ENCODE results near the gene ERC1.

Gene ERC1

DNA sequence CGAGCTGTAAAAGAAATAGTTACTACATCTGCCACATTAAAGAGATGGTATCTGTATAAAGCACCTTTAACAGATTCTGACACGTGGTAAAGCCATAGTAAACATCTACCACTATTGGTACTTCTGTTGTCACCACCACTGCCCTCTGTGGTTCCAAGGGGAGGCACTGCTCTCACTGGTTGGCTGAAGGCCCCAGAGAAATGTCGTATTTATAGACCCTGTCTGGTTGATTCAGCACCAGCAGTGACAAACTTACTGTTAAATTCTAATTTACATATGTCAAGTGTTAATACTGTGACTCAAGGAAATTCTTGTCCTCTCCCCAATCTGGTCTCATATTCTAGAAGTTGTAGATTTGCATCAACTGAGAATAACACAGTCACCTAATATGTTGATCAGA is 281.1 kb downstream of the ERC1 start:
- Histone ChIP-seq H3K27me3 (replicated peaks; ENCODE audit: insufficient read depth, low read length) (no peaks in the 10 kb centered on the region), H3F3A (ENCODE audit: insufficient read depth, low read length) (no peaks in the 10 kb centered on the region), H3K79me2 (ENCODE audit: low read length) (no peaks in the 10 kb centered on the region), H3K4me2 (ENCODE audit: low read depth, low read length) (no peak overlapping the region), H3K9me2 (replicated peaks; ENCODE audit: insufficient read depth, low read length) (no peaks in the 10 kb centered on the region), H3K4me1 (ENCODE audit: low read length) (no peaks in the 10 kb centered on the region), H2AFZ (ENCODE audit: low read length) (no peak overlapping the region), H4K20me1 (ENCODE audit: insufficient read depth, low read length) (no peaks in the 10 kb centered on the region), H3K9ac (ENCODE audit: low read length) (no peak overlapping the region), H3K36me3 (replicated peaks; ENCODE audit: insufficient read depth, low read length) (no peaks in the 10 kb centered on the region), H3K4me3 (ENCODE audit: low read length) (no peak overlapping the region), H3K27ac (ENCODE audit: low read length) (no peak overlapping the region), H3K9me3 (replicated peaks; ENCODE audit: insufficient read depth, low read length) (no peaks in the 10 kb centered on the region)
- no peak for DNase-seq
- TF ChIP-seq CTCF (IDR thresholded peaks at IDR 0.05; ENCODE audit: low read length) (no peak), EZH2 (optimal IDR thresholded peaks at IDR 0.05; ENCODE audit: low read depth, low read length) (no peak), EZH2phosphoT487 (IDR thresholded peaks at IDR 0.05; ENCODE audit: low read length) (no peak)

- no peak overlapping the region for H3K4me2 ChIP-seq (ENCODE audit: low read depth, low read length)
- no peak overlapping the region for H2AFZ ChIP-seq (ENCODE audit: low read length)
- DNase-seq, result no peak
- TF ChIP-seq CTCF (IDR thresholded peaks at IDR 0.05; ENCODE audit: low read length) (no peak), EZH2phosphoT487 (IDR thresholded peaks at IDR 0.05; ENCODE audit: low read length) (no peak)
- no peaks in the 10 kb centered on the region for H3K4me1 ChIP-seq (ENCODE audit: low read length)
- H3K9ac ChIP-seq (ENCODE audit: low read length), result no peak overlapping the region
- no peaks in the 10 kb centered on the region for H3K36me3 ChIP-seq (replicated peaks; ENCODE audit: insufficient read depth, low read length)
- H3K27ac ChIP-seq (ENCODE audit: low read length), result no peak overlapping the region
- no peaks in the 10 kb centered on the region for H3K27me3 ChIP-seq (replicated peaks; ENCODE audit: insufficient read depth, low read length)
- H4K20me1 ChIP-seq (ENCODE audit: insufficient read depth, low read length), result no peaks in the 10 kb centered on the region
- H3K79me2 ChIP-seq (ENCODE audit: low read length), result no peaks in the 10 kb centered on the region
- H3K4me3 ChIP-seq (ENCODE audit: low read length), result no peak overlapping the region
- no peaks in the 10 kb centered on the region for H3F3A ChIP-seq (ENCODE audit: insufficient read depth, low read length)
- H3K9me2 ChIP-seq (replicated peaks; ENCODE audit: insufficient read depth, low read length), result no peaks in the 10 kb centered on the region
- H3K9me3 ChIP-seq (replicated peaks; ENCODE audit: insufficient read depth, low read length), result no peaks in the 10 kb centered on the region
Observed at GRCh38 chr12:1273051-1273450, 282.0 kb downstream of the ERC1 start.

DNA sequence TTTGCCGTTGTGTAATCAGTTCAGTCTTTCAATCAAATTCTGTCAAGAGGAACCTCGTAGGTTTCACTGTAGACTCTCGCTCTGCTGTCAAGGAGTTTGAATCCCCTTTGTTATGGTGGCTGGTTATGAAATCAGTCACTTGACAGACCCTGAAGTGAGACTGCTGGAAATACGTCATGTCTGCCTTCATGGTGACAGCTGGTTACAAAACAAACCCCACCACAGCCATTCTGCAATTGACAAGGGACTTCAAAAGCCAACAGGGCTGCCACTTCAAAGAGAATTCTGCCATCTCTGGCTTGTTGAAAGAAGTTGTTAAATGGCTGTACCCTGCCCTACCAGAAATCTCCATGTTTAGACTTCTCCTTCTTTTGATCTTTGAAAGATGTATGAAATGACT is 286.9 kb downstream of the ERC1 start:
- Histone ChIP-seq H3K9ac (ENCODE audit: low read length) (no peak overlapping the region), H3K9me2 (replicated peaks; ENCODE audit: insufficient read depth, low read length) (no peaks in the 10 kb centered on the region), H3K4me1 (ENCODE audit: low read length) (no peaks in the 10 kb centered on the region), H3K79me2 (ENCODE audit: low read length) (no peaks in the 10 kb centered on the region), H3K4me3 (ENCODE audit: low read length) (no peak overlapping the region), H4K20me1 (ENCODE audit: insufficient read depth, low read length) (no peaks in the 10 kb centered on the region), H3F3A (ENCODE audit: insufficient read depth, low read length) (no peaks in the 10 kb centered on the region), H3K4me2 (ENCODE audit: low read depth, low read length) (no peak overlapping the region), H3K9me3 (replicated peaks; ENCODE audit: insufficient read depth, low read length) (no peaks in the 10 kb centered on the region), H3K27me3 (replicated peaks; ENCODE audit: insufficient read depth, low read length) (no peaks in the 10 kb centered on the region), H3K36me3 (replicated peaks; ENCODE audit: insufficient read depth, low read length) (no peaks in the 10 kb centered on the region), H3K27ac (ENCODE audit: low read length) (no peak overlapping the region), H2AFZ (ENCODE audit: low read length) (no peak overlapping the region)
- TF ChIP-seq EZH2 (optimal IDR thresholded peaks at IDR 0.05; ENCODE audit: low read depth, low read length) (no peak), EZH2phosphoT487 (IDR thresholded peaks at IDR 0.05; ENCODE audit: low read length) (no peak), CTCF (IDR thresholded peaks at IDR 0.05; ENCODE audit: low read length) (no peak)
- no peak for DNase-seq

Data from MM.1S (cell line).